A549 (cell line): ENCODE results near the gene PARD6A. TPM values are rescaled to one million over a fixed set of nuclear protein-coding genes. Genes with fewer than 3 reads are reported as not detected.

Experiments
- ATAC-seq, 2 experiments: fragments of 200-7000 bp in 1 of 2; fragments of >200 bp in 1 of 2; cut with Nextera tagmentation in 1 of 2; cut with Tn5 transposase in 1 of 2; 3 replicates each; pipeline versions ENCODE4 v1.8.0 to v1.9.1; 2018 to 2020; ENCODE audit warnings: mild to moderate bottlenecking in 1 of 2, moderate library complexity in 1 of 2
- CTCF ChIA-PET: fragments of 300-600 bp; sonication (Branson Sonifier 250); formaldehyde crosslinking; extraction: SDS; loops from one replicate; lab custom pipeline; 2021; ENCODE audit warnings: antibody characterized with exemption, inconsistent platforms; lab: Yijun Ruan, JAX
- POLR2A ChIA-PET: fragments of 350-600 bp; formaldehyde crosslinking; extraction: SDS; loops from one replicate; lab custom pipeline; 2021; ENCODE audit warnings: antibody characterized with exemption, inconsistent platforms; lab: Yijun Ruan, JAX
- DNase-seq, 2 experiments: peaks; one replicate each; pipeline versions ENCODE4 v3.0.0 to v3.0.0-alpha.2; 2011 to 2016; ENCODE audit warnings: low read depth in 1 of 2, low spot score in 1 of 2
- FAIRE-seq: peaks from 2 replicates; lab custom pipeline; 2011; peaks lifted over from hg19 to GRCh38; lab: Jason Lieb, UNC
- H3K27ac ChIP-seq, 2 experiments: fragments of >200 bp; sonication (Bioruptor Twin); formaldehyde crosslinking; 3 replicates each; pipeline ENCODE4 v1.5.1; 2016 to 2017
- H3K4me1 ChIP-seq: fragments of >200 bp; sonication (Bioruptor Twin); formaldehyde crosslinking; 3 replicates; pipeline ENCODE4 v1.6.1; 2016
- H3K4me2 ChIP-seq: fragments of >200 bp; sonication (Bioruptor Twin); formaldehyde crosslinking; 3 replicates; pipeline ENCODE4 v1.6.1; 2016
- H3K4me3 ChIP-seq: fragments of >200 bp; sonication (Bioruptor Twin); formaldehyde crosslinking; 3 replicates; pipeline ENCODE4 v1.5.1; 2016
- H3K9me3 ChIP-seq: fragments of >200 bp; sonication (Bioruptor Twin); formaldehyde crosslinking; 3 replicates; pipeline ENCODE4 v1.6.1; 2016
- ATOH8 ChIP-seq: fragments of 250-450 bp; sonication (Bioruptor Pico); IDR thresholded peaks from 2 replicates; pipeline ENCODE4 v1.5.0; 2020; ENCODE audit warnings: low read depth, mild to moderate bottlenecking, moderate library complexity
- BCL3 ChIP-seq: fragments of >200 bp; sonication (Bioruptor Twin); formaldehyde crosslinking; IDR thresholded peaks from 3 replicates; pipeline ENCODE4 v1.6.1; 2016
- CBX2 ChIP-seq: fragments of 200-600 bp; sonication (generic); IDR thresholded peaks from 2 replicates; pipeline ENCODE4 v1.6.1; 2016; ENCODE audit warnings: low read depth, mild to moderate bottlenecking, borderline replicate concordance
- EHF ChIP-seq: fragments of 250-450 bp; sonication (Bioruptor Pico); IDR thresholded peaks from 2 replicates; pipeline ENCODE4 v1.5.0; 2020; ENCODE audit warnings: mild to moderate bottlenecking
- HMGXB4 ChIP-seq: fragments of 250-450 bp; sonication (Bioruptor Pico); IDR thresholded peaks from 2 replicates; pipeline ENCODE4 v1.5.0; 2021; ENCODE audit warnings: mild to moderate bottlenecking, moderate library complexity, borderline replicate concordance
- HOXB5 ChIP-seq: fragments of 250-450 bp; sonication (Bioruptor Pico); IDR thresholded peaks from 2 replicates; pipeline ENCODE4 v1.5.0; 2020; ENCODE audit warnings: mild to moderate bottlenecking, moderate library complexity
- JUNB ChIP-seq: fragments of >200 bp; sonication (Bioruptor Twin); formaldehyde crosslinking; IDR thresholded peaks from 2 replicates; pipeline ENCODE4 v1.6.1; 2016
- MAX ChIP-seq: IDR thresholded peaks from 2 replicates; pipeline ENCODE4 v1.6.1; 2012
- RARB ChIP-seq: fragments of 250-450 bp; sonication (Bioruptor Pico); IDR thresholded peaks from 2 replicates; pipeline ENCODE4 v1.8.0; 2021; ENCODE audit warnings: mild to moderate bottlenecking, moderate library complexity
- REST ChIP-seq: fragments of 200-600 bp; sonication (generic); IDR thresholded peaks from 2 replicates; pipeline ENCODE4 v1.6.1; 2016; ENCODE audit warnings: antibody characterized with exemption, mild to moderate bottlenecking, moderate library complexity
- RNF2 ChIP-seq: fragments of 200-600 bp; sonication (generic); IDR thresholded peaks from 2 replicates; pipeline ENCODE4 v1.6.1; 2016; ENCODE audit warnings: low read depth, mild to moderate bottlenecking, antibody characterized with exemption, moderate library complexity, borderline replicate concordance
- WGBS: methylation state at CpG from one replicate; pipeline ENCODE4 v1.1.6; 2017; ENCODE audit errors: missing lambda C conversion rate; 5-methylcytosine and 5-hydroxymethylcytosine counted together
- polyA plus RNA-seq, 4 experiments: library from polyadenylated mRNA; depleted of rRNA in 3 of 4; stranded (reverse); fragments of >200 nt; fragmentation: RNase III in 1 of 4; extraction: RNeasy Plus Mini Kit Qiagen cat#74134 plus additional on column Dnase treatment in 1 of 4; gene quantifications; 2 replicates in 3 of 4; 3 replicates in 1 of 4; pipeline ENCODE4 v1.2.3, GENCODE V29; 2011 to 2017

Gene PARD6A
- polyA plus RNA-seq, 2 of the 4 experiments (the other 2 are of a cell fraction) = 1.4 to 1.7 TPM

GRCh38 chr16:67650023-67650422 lies 10.7 kb upstream of the PARD6A start:
- CTCF ChIA-PET = interaction anchor here (1.2 to 17.9 kb wide), 5 partner anchors 79 to 127 kb away, joined by 3 to 205 read pairs (median 9); partner anchors contain the start of gene CTCF
- no peak for FAIRE-seq

More at GRCh38 chr16:67650023-67650422, 10.7 kb upstream of the PARD6A start:
- Histone ChIP-seq H3K27ac (no peak overlapping the region), H3K9me3 (no peaks in the 10 kb centered on the region), H3K4me1 (peaks cover 11% of the 10 kb centered on the region; the same call in 2 of the 3 replicates), H3K4me2 (no peak overlapping the region), H3K4me3 (no peak overlapping the region)
- TF ChIP-seq CBX2 (no peak), BCL3 (no peak), EHF (CRISPR knock-in tag) (no peak), JUNB (no peak), HMGXB4 (CRISPR knock-in tag) (no peak), ATOH8 (CRISPR knock-in tag) (no peak), RARB (CRISPR knock-in tag) (no peak), HOXB5 (no peak), REST (no peak), MAX (no peak), RNF2 (no peak)
- 57% methylated on average over 8 of the region's 8 CpGs for WGBS
- POLR2A ChIA-PET = no interaction called here
- DNase-seq = no peak
- ATAC-seq = no peak
